RWPE1 (cell line): ENCODE measurements around the gene B3GNT9.

Experiments used
- CTCF ChIA-PET: fragments of 350-600 bp; sonication (Branson Sonifier 250); formaldehyde crosslinking; extraction: SDS; loops from one replicate; lab custom pipeline; 2021; lab: Yijun Ruan, JAX
- POLR2A ChIA-PET: fragments of 400-600 bp; formaldehyde crosslinking; extraction: SDS; loops from one replicate; lab custom pipeline; 2020; ENCODE audit warnings: antibody characterized with exemption; ENCODE audit not compliant: low non-redundant PET; lab: Yijun Ruan, JAX
- DNase-seq: peaks from one replicate; pipeline ENCODE4 v3.0.0; 2012; ENCODE audit warnings: low spot score
- H3K27ac ChIP-seq: fragments of 450-650 bp; 2 replicates; pipeline ENCODE4 v1.5.1; 2017
- TF ChIP-seq, protein P1 (sequence below): fragments of 450-650 bp; conservative IDR thresholded peaks from 2 replicates; pipeline ENCODE4 v1.5.1; 2017; ENCODE audit warnings: low read depth, mild to moderate bottlenecking

The B3GNT9 gene

DNA sequence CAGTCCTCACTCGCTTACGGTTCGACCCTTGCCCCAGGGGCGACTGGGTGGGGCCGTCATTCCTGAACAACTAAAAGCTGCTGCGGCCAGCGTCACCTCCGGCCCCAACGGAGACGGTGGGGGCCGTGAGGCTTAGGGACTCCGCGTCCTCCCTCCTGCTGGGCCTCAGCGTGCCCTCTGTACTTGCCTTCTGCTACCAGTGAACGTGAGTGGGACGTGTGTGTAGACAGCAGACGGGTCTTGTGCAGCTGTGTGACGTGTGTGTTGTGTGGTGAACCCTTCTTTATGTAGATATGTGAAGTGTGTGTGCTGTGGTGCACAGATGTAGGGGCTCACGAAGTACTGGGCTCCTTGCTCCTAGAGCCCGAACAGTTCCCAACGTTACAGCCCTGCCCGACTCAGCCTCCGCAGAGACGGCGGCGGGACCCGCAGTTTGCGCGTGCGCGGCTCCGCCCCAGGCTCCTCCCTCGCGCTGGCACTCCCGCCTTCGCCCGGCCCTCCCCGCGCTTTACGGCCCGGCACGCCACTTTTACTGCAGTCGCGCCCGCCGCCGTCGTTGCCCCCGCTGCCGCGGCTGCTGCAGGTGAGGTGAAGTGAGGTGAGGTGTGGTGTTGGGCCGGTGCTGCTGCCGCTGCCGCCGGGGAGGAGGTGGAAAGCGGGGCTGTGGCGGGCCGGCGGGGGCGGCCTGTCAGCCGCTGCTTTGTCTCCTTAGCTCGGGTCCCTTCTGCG is 41.2 kb downstream of the B3GNT9 start, which contains the start of gene PHAF1:
Gene PHAF1 (plus strand): TSS at position 535 of the 729 bp plus-strand sequence. CDS start 235 bp downstream, outside the sequence.
- H3K27ac ChIP-seq: peak within 1 kb of the TSS; percentile 73
- CTCF ChIA-PET: interaction anchor here (1.0 kb wide), 1 partner anchor 46 kb away, joined by 3 read pairs; no protein-coding TSS in a partner anchor
- DNase-seq: peak; percentile 98
- TF ChIP-seq, protein P1, sequence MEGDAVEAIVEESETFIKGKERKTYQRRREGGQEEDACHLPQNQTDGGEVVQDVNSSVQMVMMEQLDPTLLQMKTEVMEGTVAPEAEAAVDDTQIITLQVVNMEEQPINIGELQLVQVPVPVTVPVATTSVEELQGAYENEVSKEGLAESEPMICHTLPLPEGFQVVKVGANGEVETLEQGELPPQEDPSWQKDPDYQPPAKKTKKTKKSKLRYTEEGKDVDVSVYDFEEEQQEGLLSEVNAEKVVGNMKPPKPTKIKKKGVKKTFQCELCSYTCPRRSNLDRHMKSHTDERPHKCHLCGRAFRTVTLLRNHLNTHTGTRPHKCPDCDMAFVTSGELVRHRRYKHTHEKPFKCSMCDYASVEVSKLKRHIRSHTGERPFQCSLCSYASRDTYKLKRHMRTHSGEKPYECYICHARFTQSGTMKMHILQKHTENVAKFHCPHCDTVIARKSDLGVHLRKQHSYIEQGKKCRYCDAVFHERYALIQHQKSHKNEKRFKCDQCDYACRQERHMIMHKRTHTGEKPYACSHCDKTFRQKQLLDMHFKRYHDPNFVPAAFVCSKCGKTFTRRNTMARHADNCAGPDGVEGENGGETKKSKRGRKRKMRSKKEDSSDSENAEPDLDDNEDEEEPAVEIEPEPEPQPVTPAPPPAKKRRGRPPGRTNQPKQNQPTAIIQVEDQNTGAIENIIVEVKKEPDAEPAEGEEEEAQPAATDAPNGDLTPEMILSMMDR: no peak
- POLR2A ChIA-PET: no interaction called here

DNA sequence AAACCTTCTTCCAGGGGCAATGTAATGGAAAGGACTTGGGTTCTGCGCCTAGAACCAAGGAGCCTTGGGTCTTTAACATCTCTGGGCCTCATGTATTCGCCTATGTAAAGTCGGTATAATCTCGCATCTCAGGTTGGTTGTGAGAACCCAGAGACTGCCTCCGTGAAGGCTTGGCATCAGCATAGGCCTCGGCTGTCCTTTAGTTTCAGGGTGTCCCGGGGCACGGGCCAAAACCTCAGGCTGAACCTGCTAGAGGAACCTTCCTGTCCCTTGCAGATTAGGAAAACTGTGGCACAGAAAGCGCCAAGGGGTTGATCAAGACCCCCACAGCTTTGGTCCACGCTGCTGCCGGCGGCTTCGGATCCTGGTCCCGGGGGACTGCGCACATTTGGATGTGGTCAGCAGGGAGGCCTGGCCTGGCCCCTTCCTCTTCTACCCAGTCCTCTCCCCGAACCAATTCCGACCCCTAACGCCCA is 41.8 kb downstream of the B3GNT9 start:
- ChIA-PET POLR2A (no interaction called here), CTCF (interaction anchor here (1.0 kb wide), 1 partner anchor 46 kb away, joined by 3 read pairs; no protein-coding TSS in a partner anchor)
- H3K27ac ChIP-seq: peak overlapping the region; percentile 73

DNA sequence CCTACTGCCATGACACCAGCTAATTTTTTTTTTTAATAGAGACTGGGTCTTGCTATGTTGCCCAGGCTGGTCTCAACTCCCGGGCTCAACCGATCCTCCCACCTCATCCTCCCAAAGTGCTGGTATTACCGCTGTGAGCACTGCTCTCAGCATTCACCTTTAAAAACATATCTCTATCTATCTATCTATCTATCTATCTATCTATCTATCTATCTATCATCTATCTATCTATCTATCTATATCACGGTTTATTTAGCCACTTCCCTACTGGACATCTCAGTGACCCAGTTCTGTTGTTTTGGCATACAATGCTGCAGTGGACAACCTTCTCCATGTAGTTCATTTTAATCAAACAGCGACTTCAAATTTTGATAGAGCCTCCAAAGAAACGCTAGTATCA is 42.3 kb downstream of the B3GNT9 start:
- no peak for DNase-seq
- ChIA-PET CTCF (interaction anchor here (1.0 kb wide), 1 partner anchor 47 kb away, joined by 3 read pairs; no protein-coding TSS in a partner anchor), POLR2A (no interaction called here)
- TF ChIP-seq, protein P1: no peak
- no peak overlapping the region for H3K27ac ChIP-seq

More for the DNA sequence above, 41.8 kb downstream of the B3GNT9 start:
- no peak for DNase-seq
- TF ChIP-seq, protein P1: no peak

DNA sequence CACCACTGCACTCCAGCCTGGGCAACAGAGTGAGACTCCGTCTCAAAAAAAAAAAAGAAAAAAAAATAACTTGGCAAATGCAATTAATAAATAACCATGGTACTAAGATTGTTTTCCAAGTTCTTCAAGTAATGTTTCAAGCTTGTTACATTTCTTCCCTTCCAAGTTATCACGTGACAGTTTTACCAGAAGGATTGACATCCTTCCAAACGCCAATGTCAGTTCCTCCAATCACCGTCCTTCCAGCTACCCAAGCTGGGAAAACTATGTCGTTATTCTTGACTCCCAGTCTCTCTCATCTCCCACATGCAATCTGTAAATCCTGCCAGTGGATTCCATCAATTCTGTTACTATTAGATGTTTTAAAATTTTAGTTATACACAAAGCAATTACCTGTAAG is 44.9 kb downstream of the B3GNT9 start:
- TF ChIP-seq, protein P1: no peak
- H3K27ac ChIP-seq: no peak overlapping the region
- CTCF ChIA-PET: interaction anchor here (1.4 kb wide), 1 partner anchor 50 kb away, joined by 4 read pairs; no protein-coding TSS in a partner anchor
- no peak for DNase-seq
- POLR2A ChIA-PET: no interaction called here

DNA sequence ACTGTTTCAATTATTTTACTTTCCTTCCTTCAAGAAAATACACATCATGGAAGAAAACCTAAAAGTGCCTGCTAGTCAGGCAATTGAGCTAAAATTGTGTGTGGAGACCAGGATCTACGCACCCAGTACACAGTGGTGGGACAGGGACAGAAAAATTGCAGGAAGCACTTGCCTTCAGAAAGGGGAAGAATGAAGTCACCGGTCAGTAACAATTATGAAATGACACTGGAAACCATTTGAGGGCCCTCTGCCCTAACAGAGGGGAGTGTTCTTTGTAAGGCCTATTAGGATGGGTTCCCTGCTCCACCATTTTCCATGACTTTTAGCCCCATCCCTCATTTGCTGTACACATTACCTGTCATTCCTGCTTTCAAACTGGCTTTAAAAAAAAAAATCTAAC is 45.6 kb downstream of the B3GNT9 start:
- H3K27ac ChIP-seq: no peak overlapping the region
- CTCF ChIA-PET: interaction anchor here (1.4 kb wide), 1 partner anchor 50 kb away, joined by 4 read pairs; no protein-coding TSS in a partner anchor
- DNase-seq: no peak
- TF ChIP-seq, protein P1: no peak
- POLR2A ChIA-PET: no interaction called here

DNA sequence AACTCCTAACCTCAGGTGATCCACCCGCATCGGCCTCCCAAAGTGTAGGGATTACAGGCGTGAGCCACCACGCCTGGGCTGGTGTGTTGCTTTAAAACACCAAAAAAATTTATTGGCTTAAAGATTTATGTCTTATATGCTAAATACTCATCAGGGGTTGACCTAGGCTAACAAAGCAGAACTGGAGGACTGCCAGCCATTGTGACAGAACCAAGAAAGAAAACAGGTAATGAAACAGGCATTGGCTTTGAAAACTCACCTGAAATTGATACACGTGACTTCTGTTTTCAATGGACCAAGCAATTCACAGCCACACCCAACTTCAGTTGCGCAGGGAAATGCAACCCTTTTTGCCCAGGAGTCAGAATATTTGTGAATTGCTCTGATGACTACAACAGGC is 46.0 kb downstream of the B3GNT9 start:
- ChIA-PET CTCF (no interaction called here), POLR2A (no interaction called here)
- TF ChIP-seq, protein P1: no peak
- H3K27ac ChIP-seq: peak overlapping the region; percentile 30; the same call in 1 of the 2 replicates
- DNase-seq: peak; percentile 38
